HG02678 (cell line): ENCODE data around the gene MAP1LC3B2.

Source experiments
- ATAC-seq: cut with Tn5 transposase; IDR thresholded peaks from one replicate; pipeline ENCODE4 v1.9.1; 2021; ENCODE audit warnings: mild to moderate bottlenecking, moderate library complexity; ENCODE audit not compliant: unreplicated experiment

MAP1LC3B2 gene

GRCh38 chr12:116559162-116559935 is at the start of gene MAP1LC3B2:
TSS of gene MAP1LC3B2 (plus strand) at chr12:116559381. CDS start at chr12:116575943, 16,562 bp downstream.
- peak; percentile 77 for ATAC-seq

- ATAC-seq, result no peak
Measured at GRCh38 chr12:116513944-116514343, 45.2 kb upstream of the MAP1LC3B2 start.

- ATAC-seq, result no peak
Measured at GRCh38 chr12:116515684-116516083, 43.5 kb upstream of the MAP1LC3B2 start.

GRCh38 chr12:116516657-116517056 is 42.5 kb upstream of the MAP1LC3B2 start:
- ATAC-seq, result no peak

GRCh38 chr12:116517431-116518045 is 41.6 kb upstream of the MAP1LC3B2 start:
- no peak for ATAC-seq

GRCh38 chr12:116520225-116520760 is 38.9 kb upstream of the MAP1LC3B2 start:
- no peak for ATAC-seq

- ATAC-seq, result no peak
Measured at GRCh38 chr12:116520801-116521471, 38.2 kb upstream of the MAP1LC3B2 start.

- no peak for ATAC-seq
Measured at GRCh38 chr12:116524311-116524710, 34.9 kb upstream of the MAP1LC3B2 start.

GRCh38 chr12:116524964-116525379 is 34.2 kb upstream of the MAP1LC3B2 start:
- ATAC-seq, result no peak

- no peak for ATAC-seq
Measured at GRCh38 chr12:116525418-116526001, 33.7 kb upstream of the MAP1LC3B2 start.

- no peak for ATAC-seq
Measured at GRCh38 chr12:116528065-116528464, 31.1 kb upstream of the MAP1LC3B2 start.

GRCh38 chr12:116528498-116528897 is 30.7 kb upstream of the MAP1LC3B2 start:
- no peak for ATAC-seq

- ATAC-seq, result no peak
Measured at GRCh38 chr12:116529048-116529447, 30.1 kb upstream of the MAP1LC3B2 start.

- ATAC-seq, result no peak
Measured at GRCh38 chr12:116529686-116530085, 29.5 kb upstream of the MAP1LC3B2 start.

- no peak for ATAC-seq
Measured at GRCh38 chr12:116532428-116532827, 26.8 kb upstream of the MAP1LC3B2 start.

GRCh38 chr12:116532986-116533342 is 26.2 kb upstream of the MAP1LC3B2 start:
- ATAC-seq, result peak; percentile 4

- peak; percentile 64 for ATAC-seq
Measured at GRCh38 chr12:116533343-116534251, 25.6 kb upstream of the MAP1LC3B2 start.

- no peak for ATAC-seq
Measured at GRCh38 chr12:116534311-116535121, 24.7 kb upstream of the MAP1LC3B2 start.

- ATAC-seq, result no peak
Measured at GRCh38 chr12:116535241-116535640, 23.9 kb upstream of the MAP1LC3B2 start.
